GM21360 (cell line): ENCODE results near the gene PELI2.

Experiments
- ATAC-seq: cut with Tn5 transposase; IDR thresholded peaks from one replicate; pipeline ENCODE4 v1.9.1; 2021; ENCODE audit warnings: mild to moderate bottlenecking, moderate library complexity; ENCODE audit not compliant: unreplicated experiment

Gene PELI2

DNA sequence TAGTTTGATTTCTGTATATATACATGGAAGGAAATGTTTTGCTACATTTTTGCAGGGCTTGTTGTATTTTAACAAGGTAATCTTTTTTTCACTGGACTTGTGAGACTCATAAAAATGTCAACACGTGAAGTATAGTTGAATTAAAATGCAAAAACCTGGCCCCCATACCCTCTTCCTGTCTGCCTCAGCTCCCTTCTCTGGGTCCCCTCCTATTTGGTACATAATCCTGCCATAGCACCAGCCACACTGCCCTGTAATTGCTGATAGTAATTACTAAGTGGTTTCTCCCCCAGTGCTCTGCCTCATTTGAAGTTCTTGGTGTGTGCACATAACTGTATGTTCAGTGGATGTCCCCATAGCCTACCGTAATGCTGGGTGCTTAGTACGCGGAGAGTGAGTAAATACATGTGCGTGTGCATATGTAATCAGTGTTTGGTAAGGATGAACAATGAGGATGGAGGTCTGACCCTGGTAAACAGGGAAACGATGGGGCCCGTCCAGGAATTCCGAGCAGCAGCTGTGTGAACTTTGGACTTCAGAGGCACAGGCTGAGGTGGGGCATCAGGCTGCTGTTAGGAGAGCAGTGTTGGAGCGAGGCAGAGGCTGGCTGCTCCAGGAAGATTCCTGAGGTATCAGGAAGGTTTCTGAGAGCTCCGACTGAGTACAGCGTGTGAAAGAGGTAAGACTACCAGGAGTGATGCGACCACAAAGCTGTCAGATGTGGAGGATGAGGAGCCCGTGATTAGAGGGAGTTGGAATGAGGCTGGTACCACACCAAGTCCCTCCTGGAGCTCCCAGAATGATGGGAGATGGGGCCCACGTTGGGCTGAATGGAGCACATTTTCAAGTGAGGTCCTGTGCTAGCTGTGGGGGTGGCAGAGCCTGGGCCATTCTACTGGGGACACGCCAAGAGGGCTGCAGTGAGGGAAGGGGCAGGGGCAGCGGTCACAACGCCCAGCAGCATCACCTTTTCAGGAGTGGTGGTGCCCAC, 106.8 kb downstream of the PELI2 start:
- ATAC-seq: no peak

DNA sequence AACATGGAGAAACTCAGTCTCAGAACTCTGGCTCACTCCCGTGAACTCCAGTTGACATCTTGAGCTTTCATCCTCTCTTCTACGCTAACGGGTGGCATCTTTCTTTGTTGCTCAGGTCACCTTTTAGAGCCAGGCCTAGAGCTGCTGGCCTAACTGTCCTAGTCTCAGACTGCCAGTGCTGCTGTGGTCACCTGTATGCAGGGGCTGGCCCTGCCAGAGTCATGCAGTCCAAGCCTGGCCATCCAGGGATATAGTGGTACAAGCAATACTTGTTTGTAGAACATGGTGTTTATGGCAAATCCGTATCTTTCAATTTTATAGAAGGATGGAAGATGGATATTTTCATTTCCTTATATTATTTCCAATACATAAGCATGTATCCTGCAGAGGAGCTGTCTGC, 117.2 kb downstream of the PELI2 start:
- no peak for ATAC-seq

DNA sequence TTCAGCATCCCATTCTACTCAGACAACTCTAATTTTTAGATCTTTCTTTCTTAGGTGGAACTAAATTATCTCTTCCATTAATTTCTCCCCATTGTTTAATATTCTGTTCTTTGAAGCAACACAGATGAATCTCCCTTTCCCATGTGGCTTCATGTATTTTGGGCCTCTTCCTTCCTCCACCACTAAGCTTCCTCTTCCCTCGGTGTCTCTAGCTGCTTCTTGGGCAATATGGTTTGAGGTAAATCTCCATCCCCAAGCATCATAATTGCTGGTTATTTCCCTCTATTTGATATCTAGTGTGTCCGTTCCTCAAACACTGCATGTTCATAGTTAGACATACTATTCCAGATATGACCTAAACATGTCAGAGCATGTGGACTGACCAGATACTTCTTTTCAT, 119.2 kb downstream of the PELI2 start:
- ATAC-seq: no peak

DNA sequence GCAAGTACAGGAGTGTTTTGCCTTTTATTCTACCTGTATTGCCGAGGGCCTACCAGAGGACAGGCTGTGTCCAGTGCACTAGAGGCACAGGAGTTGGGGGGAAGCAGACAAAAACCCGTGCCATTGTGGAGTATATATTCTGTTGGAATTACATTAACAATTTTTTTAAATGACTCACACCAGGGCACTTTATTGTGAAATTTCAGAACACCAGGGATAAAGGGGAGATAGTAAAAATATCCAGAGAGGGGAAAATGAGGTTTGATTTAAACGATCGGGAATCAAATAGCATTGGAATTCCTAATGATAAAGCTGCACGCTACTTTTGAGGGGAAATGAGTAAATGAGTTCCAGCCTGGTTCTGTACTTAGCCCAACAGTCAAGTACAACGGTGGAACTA, 123.2 kb downstream of the PELI2 start:
- no peak for ATAC-seq

DNA sequence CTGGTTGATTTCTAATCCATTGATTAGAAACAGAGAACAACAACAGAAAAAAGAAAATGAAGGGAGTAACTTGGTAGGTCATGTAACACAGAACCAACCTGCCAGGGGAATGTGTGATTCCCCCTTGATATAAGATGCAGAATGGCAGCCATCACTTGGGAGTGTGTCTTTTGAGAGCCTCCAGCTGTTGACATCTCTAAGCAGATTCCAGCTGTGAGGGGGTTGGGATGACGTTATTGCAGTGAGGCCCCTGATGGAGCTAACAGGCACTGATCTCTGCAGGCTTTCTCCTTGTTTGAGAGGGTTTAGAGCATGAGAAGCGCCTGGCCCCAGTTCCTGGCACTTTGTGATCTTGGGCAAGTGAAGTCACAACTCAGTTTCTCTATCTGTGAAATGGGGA, 124.9 kb downstream of the PELI2 start:
- no peak for ATAC-seq

DNA sequence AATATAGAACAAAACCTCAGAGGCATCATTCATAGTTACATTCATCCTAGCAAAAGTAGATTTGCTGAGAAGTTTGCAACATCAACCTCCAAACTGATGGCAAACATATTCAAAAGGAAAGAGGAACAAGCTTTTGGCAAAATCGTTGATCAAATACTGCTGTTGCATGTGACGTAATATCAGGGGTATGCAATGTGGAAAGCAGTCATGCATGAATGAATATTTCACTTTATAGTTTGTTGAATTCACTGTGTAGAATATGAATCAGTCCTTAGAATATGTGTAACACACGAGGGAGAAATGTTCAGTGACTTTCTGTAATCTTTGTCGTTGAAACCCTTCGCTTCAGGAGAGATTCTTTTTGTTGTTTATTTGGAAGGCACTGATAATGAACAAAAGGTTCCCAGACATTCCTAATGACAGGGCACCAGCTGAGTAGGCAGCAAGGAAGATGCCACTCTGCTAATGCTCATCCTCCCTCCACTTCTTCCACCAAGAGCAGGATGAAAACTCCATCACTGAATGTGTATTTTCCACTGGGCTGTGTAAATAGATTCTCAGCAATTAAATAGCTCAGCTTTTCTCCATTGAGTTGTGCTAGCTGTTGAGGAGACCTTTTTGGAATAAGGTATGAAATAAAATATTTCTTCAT, 126.1 kb downstream of the PELI2 start:
- ATAC-seq: no peak

DNA sequence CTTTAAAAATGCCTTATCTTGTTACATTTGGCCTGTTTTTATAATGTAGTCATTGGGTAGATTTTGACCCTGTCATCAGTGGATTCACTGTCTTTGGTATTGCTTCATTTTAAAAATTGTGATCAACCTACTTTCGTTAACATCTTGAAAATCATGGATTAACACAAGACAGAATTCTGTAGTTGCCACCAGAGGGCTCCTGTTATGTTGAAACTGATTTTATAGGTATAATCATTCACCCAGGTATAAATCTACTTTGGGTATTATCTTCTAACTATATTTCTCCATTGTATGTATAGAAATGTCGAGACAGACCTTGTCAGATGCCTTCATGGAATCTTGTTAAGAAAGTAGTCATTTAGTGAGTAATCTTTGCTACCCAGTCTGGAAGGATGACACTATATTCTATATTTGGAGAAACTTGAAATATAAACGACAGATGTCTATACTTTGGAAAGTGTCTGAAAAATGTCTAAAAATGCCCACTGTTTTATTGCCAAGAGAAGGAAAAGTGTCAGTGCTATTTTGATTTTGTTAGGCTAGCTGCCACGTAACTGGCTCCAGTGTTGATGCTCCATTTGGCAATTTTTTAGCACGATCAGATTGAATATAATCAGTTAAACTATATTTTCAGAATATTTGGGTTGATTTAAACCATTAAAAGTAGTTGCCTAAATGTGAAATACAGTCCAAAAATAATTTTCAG, 129.4 kb downstream of the PELI2 start:
- no peak for ATAC-seq

DNA sequence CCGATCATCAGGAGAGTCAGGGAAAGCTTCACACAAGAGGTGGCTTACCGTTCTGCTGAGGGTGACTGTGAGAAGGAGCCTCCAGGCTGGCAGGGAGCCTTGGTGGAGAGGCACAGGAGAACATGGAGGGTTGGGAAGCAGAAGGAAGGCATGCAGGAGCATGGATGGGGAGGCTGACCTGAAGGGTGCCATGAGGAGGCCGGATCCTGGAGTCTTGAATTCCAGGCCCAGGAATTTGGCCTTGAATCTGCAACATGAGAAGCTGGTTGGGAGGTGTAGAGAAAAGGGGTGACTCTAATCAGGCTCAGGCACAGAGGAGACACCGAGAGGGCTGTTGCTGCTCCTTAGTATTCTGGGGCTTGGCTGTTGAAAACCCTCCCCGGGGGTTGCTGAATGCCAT, 130.2 kb downstream of the PELI2 start:
- no peak for ATAC-seq

DNA sequence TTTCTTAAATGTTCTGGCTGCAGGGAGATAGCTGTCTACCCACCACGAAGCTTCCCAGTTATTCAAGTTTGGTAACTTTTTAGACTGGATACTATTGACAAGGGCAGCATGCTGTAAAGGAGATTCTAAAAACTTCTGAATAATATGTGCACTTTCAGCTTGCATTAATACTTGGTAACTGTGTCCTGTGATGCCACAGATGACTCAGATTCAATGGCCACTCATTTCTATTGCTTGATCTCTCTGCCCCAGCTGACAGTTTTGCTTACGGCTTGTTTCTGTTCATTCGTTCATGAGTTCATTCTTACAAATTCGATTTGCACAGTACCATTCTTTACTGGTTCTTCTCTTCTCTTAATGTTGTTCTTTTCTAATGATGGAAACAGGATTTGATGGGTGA, 142.8 kb downstream of the PELI2 start:
- no peak for ATAC-seq

DNA sequence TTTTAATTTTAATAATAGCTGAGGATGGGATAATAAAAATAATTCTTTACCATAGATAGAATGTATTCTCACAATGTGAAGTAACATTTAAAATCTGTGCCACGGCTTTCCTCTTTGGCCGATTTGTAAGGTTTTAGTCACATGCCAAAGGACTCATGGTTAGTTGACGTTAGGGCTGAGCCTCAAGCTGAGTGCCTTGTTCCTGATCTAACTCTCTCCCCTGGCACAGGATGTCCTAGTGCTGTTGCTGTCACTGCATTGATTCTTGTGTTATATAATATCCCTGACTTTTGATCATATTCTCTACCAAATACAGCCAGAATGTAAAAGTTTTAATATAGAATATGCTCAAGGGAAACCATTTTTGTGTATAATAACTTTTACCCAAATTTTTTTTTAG, 144.3 kb downstream of the PELI2 start:
- ATAC-seq: no peak

DNA sequence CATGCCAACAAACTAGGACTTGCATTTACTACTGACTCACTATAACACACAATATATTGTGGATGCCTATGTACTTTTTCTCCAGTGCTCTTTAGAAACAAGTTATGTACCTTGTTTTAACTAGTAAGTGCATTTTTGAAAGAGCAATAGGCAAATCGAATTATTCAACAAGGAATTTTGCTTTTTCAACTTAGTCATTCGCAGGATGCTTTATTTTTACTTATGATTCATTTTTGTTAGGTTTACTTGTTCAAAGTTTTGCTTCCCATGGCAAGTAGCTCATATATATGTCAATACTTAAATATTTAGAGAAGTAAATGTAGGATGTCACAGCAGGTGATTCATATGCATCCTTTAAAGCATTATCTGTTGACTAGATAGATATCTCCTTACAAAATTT, 149.8 kb downstream of the PELI2 start:
- ATAC-seq: no peak

DNA sequence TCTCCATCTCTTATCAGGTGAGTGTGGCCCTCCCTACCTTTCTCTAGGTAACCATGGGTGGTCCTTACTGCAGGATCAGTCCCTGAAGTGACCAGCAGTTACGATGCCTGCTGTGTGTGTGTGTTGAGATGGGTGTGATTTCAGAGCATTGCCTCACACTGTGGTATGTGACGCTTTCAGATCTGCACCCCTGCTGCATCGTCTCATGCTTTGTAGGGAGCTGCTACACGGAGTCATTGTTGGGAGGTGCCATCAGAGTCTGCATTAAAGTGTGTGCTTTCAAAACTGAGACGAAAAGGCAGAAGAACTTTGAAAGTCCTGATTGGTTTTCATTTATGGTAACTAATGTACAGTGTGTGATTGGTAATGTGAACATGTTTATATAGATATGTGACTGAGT, 150.5 kb downstream of the PELI2 start:
- ATAC-seq: no peak

DNA sequence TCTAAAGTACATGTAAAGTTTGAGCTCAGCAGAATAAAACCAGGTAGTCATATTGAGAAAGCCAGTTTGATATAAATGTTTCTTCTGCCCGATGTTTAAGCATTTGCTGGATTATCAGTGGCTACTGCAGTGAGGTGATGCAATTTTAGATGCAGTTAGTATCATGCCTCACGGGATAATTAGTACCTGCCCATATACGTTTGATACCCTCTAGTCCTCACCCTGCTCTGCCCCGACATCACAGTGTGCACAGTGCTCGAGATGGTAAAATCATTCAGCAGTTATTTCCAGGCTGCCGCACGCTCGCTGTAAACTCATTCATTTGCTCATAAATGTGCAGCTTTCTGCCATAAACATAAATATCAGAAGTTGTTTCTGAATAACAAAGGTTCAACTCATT, 152.7 kb downstream of the PELI2 start:
- no peak for ATAC-seq

DNA sequence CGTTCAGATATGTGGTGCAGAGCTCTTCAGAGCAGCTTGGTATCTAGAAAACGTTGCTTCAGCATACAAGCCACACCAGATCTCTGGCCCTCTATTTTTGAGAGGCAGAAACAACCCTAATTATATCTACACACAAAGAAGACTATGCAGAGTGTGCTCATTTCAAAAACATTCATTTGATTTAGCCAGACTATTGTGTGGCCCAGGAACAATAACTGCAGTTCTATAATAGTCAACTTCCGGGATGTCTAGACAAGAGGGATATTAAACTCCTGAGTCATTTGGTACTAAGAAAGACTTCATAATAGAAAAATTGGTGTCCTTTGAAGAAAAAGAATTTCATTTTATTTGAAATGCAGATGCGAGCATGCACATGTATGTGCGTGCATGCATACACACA, 153.8 kb downstream of the PELI2 start:
- no peak for ATAC-seq

DNA sequence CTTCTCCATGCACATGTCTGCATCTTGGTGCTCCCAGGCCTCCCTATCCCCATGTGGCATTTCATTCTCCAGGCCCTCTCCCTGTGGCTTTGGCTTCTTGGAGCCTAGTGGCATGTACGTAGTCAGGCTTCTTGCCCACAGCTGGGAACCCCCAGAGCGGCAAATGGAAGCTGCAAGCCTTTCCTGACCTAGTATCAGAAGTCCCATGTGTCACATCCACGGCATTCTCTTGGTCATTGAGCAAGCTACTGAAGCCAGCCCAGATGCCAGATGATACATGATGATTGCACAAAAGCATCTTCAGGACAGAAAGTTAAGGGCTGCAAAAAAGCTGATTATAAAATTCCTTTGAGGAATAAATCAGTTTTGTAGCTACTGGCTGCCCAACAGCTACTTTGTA, 154.9 kb downstream of the PELI2 start:
- ATAC-seq: no peak

DNA sequence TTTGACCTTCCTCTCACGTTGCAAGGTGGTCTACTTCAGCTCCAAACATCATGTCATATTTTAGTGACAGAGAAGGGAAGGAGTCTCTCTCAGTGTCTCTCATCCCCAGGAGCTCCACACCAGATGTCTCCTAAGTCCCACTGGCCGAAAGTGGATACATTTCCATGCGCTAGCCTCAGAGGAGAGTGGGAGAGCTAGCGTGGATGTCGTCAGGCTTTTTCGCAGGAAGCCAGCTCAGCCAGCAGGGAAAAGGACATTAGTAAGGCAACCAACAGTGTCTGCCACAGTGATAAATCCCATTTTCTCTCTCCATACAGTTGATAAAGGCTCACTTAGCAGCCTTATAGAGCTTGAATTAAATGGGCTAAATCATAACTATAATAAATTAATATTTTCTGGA, 155.7 kb downstream of the PELI2 start:
- no peak for ATAC-seq

DNA sequence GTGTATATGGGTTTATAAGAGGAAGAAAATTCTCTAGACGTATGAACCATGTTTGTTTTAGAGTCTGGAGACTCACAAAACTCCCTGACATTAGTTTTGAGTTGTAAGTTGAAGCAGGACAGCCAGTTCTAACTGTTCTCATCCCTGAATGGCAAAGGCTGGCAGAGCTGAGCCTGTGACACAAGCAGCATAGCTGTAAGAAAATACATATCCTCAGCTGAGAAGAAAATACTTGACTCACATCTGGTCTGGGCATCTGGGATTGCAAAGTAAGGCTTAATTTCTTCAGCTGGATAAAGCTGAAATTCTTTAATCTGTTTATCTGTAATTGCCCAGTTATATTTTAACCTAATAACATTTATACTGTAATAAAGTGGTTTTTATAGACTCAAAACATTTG, 156.3 kb downstream of the PELI2 start:
- ATAC-seq: no peak

DNA sequence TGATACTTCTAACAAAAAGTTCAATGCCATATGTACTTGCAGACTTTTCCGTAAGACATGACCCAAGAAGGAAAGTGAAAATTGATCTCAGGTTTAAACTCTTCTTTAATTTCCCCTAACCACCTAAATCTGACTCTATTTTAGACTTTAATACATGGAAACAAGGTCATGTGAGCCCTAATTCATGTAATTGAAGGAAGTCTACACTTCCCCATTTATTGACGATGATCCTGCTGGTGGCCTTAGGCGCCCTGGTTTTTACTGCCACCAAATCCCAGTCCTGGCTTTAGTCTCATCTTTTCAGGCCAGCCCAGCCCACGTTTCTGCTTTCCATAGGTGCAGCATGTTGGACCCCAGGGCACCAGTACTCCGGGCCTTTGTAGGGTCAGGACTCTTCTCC, 157.9 kb downstream of the PELI2 start:
- no peak for ATAC-seq

DNA sequence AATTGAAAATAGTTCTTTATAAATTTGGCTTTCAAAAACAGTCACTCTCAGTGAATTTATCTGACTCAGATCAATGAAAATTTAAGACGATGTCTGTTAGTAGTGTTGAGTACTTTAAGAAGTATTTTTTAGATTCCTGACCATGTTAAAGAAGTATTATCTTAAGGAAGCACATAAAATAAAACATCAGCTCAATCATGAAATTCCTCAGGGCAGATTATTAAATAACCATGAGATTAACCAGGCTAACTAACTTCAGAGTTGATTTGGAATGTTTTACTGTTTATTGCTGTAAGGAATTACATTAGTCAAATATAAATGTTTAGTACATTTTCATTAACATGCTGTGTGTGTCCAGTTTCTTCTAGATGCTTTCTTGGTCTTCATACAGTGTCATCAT, 160.2 kb downstream of the PELI2 start:
- ATAC-seq: no peak

DNA sequence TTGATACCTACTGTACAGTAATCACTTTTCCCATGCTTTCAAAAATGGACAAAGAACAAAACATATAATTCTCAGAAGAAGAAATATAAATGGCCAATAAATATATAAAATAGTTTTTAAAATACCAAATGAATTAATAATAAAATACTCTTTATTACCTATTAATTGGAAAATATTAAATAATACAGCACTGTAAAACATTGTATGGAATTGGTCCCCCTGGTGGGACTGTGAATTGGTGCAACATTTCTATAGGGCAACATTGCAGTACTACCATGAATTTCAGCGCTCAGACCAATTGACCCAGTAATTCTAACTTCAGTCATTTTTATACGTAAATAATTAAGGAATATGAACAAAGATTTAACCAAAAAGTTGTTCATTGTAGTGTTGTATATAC, 162.6 kb downstream of the PELI2 start:
- no peak for ATAC-seq

DNA sequence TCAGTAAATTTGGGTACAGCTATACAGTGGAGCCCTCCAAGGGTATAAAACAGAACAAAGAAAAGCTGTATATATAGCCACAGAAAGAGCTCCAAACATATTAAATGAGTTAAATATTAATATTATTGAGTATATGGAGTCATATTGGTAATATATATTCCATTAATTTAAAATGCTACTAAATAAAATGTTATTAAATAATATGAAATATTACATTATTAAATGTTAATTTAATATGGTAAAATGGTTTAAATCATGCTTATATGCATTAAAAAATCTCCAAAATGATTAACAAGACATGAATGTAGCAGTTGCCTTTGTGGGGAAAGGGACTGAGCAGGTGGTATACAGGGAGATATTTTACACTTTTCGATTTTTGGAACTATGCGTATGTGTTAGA, 164.0 kb downstream of the PELI2 start:
- no peak for ATAC-seq

DNA sequence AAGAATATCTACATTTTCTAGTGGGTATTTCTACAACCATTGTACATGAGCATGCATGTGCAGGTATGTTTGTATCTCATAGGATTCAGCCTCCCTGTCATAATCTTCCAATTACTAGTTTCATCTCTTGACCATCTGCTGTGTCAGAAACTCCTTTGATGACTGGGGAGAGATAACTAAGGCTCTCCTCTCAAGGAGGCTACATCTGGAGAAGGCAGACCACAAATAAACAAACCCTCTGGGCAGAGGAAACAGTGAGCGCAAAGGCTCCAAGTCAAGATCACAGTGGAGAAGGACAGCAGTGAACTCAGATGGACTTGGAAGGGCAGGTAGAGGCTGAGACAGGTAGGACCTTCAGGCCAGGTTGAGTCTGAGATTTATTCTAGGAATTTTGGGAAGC, 166.4 kb downstream of the PELI2 start:
- no peak for ATAC-seq
